GM21737 (cell line): Measurements from ENCODE around the gene PEPD.

Experiments
- ATAC-seq: cut with Tn5 transposase; IDR thresholded peaks from one replicate; pipeline ENCODE4 v1.9.1; 2021; ENCODE audit warnings: mild to moderate bottlenecking, moderate library complexity; ENCODE audit not compliant: unreplicated experiment

PEPD gene

GRCh38 chr19:33427801-33428626 lies 93.6 kb downstream of the PEPD start:
- no peak for ATAC-seq

GRCh38 chr19:33426621-33427361 lies 94.8 kb downstream of the PEPD start:
- no peak for ATAC-seq

- no peak for ATAC-seq
Measured at GRCh38 chr19:33424181-33424580, 97.4 kb downstream of the PEPD start.

- ATAC-seq: no peak
Measured at GRCh38 chr19:33422369-33423180, 99.0 kb downstream of the PEPD start.

GRCh38 chr19:33421368-33421767 lies 100.2 kb downstream of the PEPD start:
- ATAC-seq: no peak

- ATAC-seq: no peak
Measured at GRCh38 chr19:33420821-33421220, 100.8 kb downstream of the PEPD start.

GRCh38 chr19:33419788-33420130 lies 101.8 kb downstream of the PEPD start:
- ATAC-seq: no peak

- ATAC-seq: no peak
Measured at GRCh38 chr19:33418871-33419787, 102.5 kb downstream of the PEPD start.

GRCh38 chr19:33418461-33418860 lies 103.1 kb downstream of the PEPD start:
- no peak for ATAC-seq

- no peak for ATAC-seq
Measured at GRCh38 chr19:33417751-33418150, 103.8 kb downstream of the PEPD start.

GRCh38 chr19:33416307-33417215 lies 105.0 kb downstream of the PEPD start:
- ATAC-seq: no peak

GRCh38 chr19:33414667-33415605 lies 106.7 kb downstream of the PEPD start:
- ATAC-seq: no peak

- ATAC-seq: no peak
Measured at GRCh38 chr19:33413868-33414666, 107.5 kb downstream of the PEPD start.

GRCh38 chr19:33413426-33413725 lies 108.2 kb downstream of the PEPD start:
- no peak for ATAC-seq

- no peak for ATAC-seq
Measured at GRCh38 chr19:33412601-33413425, 108.8 kb downstream of the PEPD start.

- no peak for ATAC-seq
Measured at GRCh38 chr19:33411621-33412180, 109.9 kb downstream of the PEPD start.
